CD4-positive, alpha-beta T cell treated with Interleukin-10 for 1 hour (primary cell): Measurements from ENCODE around the gene THSD1.
A peak's percentile ranks its signal among the peaks of the same experiment; 100 is the strongest.
"Not testable (repeated sequence)": the region's sequence is repeated elsewhere in the genome, so short reads cannot be mapped to it uniquely, and the experiment has no call there.

Experiments used
- DNase-seq: peaks from one replicate; pipeline ENCODE4 v3.0.0-alpha.2; 2020

Gene THSD1

DNA sequence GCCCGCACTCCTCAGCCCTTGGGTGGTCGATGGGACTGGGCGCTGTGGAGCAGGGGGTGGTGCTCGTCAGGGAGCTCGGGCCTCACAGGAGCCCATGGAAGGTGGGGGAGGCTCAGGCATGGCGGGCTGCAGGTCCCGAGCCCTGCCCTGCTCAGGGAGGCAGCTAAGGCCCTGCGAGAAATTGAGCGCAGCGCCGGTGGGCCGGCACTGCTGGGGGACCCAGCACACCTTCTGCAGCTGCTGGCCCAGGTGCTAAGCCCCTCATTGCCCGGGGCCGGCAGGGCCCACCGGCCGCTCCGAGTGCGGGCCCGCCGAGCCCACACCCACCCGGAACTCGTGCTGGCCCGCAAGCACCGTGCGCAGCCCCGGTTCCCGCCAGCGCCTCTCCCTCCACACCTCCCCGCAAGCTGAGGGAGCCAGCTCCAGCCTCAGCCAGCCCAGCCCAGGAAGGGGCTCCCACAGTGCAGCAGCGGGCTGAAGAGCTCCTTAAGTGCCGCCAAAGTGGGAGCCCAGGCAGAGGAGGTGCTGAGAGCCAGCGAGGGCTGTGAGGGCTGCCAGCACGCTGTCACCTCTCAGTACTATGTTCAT lies 2.2 kb upstream of the THSD1 start:
- not testable (repeated sequence) for DNase-seq

DNA sequence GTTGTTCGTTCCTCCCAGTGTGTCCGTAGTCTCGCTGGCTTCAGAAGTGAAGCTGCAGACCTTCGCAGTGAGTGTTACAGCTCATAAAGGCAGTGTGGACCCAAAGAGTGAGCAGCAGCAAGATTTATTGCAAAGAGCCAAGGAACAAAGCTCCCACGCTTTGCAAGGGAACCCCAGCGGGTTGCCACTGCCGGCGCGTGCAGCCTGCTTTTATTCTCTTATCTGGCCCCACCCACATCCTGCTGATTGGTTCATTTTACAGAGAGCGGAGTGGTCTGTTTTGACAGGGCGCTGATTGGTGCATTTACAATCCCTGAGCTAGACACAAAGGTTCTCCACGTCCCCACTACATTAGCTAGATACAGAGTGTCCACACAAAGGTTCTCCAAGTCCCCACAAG lies 1.5 kb upstream of the THSD1 start:
- DNase-seq: not testable (repeated sequence)

DNA sequence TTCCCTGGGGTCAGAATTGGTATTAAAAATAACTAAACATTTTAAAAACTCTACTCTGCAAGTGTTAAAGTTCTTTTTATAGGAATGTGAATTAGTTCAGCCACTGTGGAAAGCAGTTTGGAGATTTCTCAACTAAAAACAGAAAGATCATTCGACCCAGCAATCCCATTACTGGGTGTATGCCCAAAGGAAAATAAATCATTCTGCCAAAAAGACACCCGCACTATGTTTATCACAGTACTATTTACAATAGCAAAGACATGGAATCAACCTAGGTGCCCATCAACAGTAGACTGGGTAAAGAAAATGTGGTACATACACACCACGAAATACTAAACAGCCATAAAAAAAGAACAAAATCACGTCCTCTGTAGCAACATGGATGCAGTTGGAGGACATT lies 657 bp upstream of the THSD1 start:
- no peak for DNase-seq

DNA sequence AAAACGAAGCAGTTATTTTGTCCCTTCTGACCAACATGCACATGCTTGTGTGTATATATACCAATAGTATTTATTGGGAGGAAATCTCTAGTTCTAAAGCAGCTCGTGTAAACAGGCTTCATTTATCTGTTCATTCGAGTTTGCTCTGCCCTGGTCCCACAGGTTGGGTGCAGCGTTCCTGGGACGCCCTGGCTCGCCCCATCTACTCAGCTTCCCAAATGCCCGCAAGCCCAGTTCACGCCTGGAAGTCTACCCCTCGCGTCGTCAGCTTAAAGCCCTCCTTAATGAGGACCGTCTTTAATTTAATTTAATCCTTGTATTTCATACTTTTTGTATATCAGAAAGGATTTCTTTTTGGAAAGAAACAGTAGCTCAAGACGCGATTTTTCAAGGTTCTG lies 604 bp downstream of the THSD1 start:
- DNase-seq: no peak

DNA sequence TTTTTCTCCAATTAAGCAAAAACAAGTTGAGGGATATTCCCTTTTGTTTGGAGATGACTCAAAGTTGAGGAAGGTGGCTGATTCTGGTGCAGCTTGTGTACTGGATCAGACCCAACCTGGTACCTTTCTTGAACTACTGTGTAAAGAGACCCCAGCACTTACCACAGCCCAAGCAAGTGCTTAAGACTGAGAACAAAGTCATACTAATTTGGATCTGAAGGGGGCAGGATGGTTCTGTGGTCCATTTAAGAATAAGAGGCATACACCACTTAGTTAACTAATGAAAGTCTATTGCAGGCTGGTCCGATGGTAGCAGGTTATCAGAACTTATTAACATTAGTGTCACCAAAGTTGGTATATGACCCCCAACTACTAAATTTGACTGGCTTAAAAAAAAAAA lies 6.3 kb downstream of the THSD1 start:
- DNase-seq: peak; percentile 19

DNA sequence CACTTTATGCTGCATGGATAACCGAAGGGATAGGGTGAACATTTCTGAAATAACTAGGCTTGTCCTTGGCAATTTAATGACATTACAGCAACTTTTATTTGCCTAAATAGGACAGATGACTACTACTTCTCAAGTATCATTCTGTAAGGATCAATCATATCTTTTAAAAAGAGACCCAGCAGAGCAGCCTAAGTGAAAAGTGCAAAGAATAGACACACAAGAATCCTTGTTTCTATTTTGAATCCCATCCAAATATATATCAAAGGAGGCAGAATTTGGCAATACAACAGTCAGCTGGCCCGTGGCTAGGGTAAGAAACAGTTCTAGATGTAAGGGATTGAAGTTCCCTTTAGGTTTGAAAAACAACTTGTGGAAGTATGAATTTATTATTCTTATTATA lies 6.9 kb downstream of the THSD1 start:
- DNase-seq: no peak

DNA sequence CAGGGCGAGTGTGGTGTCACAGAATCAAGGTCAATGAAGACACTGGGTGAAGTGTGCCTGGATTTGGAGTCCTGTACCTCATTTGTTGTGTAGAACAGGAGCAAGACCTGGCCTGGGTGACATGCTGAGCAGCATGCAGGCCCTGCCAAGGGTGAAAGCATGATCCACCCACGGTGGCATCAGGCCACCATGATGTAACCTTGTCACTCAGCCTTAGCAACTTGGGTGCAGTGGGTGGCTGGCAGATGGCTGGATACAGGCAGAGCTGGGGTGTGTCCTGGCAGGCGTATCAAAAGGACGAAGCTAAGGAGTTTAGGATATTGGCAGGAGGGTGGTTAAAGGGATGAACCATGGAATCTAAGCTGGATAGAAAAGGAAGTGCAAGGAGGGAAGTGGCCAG lies 10.3 kb downstream of the THSD1 start:
- no peak for DNase-seq

DNA sequence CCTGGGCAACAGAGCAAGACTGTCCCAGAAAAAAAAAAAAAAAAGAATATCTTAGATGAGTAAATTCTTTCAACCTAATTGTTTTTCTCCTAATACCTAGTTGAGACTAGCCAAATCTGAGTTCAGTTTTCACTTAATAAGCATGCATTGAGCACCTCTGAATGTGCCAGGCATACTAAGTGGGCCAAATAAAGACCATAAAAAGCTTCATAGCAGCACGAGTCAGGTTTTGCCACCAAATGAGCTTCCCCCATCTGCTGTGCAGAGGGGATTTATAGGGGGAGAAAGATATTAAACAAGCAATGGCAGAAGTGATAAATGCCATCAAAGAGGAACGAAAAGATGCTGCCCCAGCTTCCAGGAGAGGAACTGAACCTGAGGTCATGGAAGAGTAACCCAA lies 11.4 kb downstream of the THSD1 start:
- no peak for DNase-seq

DNA sequence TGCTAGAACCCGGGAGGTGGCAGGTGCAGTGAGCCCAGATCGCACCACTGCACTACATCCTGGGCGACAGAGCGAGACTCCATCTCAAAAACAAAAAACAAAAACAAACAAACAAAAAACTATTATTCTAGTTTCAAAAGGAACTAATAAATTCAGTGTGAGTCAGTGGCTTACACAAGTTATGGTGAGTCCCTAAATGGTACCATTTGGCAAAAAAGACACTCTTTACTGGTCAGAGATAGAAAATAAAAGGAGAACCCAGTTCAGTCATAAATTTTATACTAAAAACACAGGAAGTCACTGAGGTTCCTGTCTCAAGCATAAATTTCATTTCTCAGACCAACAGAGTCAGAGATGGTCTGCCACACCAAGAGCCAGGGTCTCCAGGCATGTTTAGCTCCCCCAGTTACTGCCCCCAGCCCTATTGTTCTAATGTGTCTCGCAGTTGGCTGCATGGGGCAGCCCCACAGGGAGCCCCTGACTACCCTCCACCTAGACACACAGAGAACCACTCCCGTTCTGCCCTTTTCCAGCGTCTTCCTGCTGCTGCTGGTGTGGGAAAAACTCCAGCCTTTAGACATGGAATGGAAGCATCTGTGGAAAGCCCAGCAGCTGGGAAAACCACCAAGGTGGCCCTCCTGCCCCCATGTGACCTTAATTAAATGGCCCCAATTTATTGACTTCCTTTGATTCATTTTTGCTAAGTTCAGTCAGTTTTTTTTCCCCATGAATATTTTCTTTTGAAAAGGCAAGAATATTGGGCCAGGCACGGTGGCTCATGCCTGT lies 12.2 kb downstream of the THSD1 start:
- no peak for DNase-seq

DNA sequence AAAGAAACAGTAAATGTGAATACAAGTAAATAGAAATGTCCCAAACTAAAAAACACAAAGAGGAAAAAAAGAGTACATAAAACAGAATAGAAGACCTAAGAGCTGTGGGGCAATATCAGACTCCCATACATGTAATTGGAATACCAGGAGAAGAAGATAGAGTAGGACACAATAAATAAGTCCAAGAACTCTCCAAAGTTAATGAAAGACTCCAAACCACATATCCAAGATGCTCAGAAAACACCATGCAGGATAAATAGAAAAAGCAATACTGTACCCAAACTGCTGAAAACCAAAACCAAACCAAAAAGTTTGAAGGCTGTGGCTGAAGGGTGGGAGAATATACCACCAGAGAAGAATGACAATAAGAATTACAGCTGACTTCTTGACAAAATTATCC lies 18.3 kb downstream of the THSD1 start:
- DNase-seq: no peak

DNA sequence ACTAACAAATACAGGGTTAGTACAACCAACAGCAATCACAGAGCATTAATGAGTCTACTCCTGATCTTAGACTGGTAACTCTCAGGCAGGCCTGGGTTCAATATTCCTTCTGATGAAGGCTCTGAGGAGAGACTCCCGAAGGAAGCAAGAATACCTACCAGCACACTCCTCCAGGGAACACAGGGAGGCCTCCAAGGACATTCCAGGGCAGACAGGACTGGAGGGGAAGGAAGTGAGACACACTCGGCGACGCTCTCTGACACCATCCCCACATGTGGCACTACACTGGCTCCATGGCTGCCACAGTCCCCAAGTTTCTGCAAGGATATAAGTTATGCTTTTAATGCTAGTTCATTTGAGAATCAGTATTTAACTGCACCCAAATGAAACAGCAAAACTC lies 20.1 kb downstream of the THSD1 start:
- no peak for DNase-seq

DNA sequence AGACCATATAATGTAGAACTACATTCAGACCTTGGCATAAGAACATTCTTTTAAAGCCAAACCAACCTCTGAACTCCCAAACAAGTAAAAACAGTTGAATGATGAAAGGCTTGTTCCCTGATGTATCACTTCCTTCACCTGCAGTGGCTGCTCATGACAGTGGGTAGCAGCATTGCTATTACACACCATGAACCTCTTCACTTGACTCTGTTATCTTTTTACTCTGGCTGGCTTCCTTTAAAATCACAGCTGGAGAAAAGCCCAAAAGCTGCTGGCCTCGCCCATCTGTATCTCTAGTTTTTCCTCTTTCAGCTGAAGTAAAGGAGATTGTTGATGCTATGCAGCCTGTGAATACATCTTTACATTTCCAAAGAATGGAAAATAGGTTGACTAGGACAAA lies 22.6 kb downstream of the THSD1 start:
- no peak for DNase-seq

DNA sequence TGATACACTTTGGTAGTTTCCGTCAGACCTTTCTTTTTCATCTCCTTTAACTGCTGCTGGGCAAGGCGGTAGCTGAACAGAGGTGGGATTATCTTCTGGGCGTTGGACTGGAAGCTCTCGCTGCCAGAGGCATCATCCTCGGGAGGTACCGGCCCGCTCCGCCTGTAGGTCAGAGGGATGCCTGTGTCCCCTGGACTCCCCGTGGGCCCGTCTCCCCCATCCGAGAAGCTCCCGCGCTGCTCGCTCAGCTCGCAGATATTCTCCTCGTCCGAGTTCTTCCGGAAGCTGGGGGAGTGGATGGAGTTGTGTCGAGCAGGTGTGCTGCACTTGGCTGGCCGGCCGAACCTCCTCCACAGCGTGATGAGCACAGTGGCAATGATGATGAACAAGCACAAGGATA lies 27.7 kb downstream of the THSD1 start:
- DNase-seq: no peak

DNA sequence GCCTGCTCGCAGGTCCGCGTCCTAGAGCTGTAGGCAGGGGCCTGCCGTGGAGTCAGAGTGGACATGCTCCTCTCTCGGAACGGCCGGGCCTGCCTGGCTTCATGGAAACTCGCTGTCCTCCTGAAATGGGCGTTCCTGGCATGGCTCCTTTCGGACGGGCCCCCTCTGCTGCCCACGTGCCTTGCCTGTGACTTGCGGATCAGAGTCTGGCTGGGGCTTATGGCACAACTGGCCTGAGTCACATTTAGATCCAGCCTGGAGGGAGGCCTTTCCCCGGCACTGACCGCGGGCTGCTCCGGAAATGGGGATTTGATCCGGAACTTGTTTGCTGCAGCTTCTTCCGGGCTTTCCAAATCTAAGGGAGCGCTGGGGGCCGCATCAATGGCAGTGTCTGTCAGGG lies 28.1 kb downstream of the THSD1 start:
- DNase-seq: no peak

DNA sequence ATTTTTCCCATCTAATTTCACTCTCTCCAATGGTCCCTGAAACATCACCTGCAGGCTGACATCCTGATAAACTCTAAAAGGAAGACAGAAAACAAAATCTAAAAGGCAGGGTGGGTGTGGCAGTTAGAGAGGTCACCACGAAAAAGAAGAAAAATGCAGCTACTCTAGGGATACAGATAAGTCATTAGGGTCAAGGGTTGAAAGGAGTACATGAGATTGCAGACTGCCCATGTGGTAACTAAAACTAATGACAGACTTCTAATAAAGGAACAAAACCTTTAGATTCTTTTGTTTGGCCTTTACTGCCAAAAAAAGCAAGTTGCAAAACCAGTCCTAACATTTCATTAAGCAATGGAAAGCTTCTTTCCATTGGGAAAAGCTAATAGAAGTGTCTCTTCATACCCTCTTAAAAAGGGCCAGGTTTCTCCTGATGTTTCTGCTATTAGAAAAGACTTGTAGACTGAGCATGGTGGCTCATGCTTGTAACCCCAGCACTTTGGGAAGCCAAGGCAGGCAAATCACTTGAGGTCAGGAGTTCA lies 31.0 kb downstream of the THSD1 start:
- DNase-seq: no peak

DNA sequence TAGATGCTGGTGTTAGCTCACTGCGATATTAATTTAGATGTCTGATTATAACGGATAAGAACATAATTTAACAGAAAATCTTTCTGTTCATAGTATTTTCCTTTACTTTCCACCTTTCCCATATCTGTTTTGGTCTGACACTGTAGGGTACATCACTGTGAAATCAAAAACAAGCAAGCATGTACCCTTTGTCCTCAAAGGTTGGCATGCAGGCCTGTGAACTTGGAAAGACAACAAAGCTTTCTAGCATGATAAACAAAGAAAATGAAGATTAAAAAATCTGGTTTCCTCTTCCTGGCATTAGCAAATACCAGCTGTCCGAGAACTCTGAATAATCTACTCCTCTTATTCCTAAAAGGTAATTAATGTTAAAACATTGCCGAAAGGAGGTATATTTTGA lies 31.6 kb downstream of the THSD1 start:
- DNase-seq: no peak

DNA sequence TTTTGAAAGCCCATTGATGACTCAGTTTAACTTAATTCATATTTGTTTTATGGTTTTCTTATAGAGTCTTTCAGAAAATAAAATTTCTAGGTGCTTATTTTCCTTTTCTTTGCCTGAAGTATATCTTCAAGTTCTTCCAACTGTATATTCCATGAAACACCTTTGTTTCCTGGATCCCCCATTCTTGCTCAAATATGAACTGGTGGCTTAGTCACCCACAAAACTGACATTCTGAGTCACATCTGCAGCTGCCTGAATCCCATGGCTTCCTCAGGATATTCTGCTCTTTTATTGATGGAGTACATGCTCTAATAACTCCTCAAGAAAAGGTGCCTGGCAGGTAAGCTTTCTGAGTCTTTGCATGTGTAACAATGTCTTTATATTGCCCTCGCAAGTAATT lies 32.7 kb downstream of the THSD1 start:
- DNase-seq: not testable (repeated sequence)

DNA sequence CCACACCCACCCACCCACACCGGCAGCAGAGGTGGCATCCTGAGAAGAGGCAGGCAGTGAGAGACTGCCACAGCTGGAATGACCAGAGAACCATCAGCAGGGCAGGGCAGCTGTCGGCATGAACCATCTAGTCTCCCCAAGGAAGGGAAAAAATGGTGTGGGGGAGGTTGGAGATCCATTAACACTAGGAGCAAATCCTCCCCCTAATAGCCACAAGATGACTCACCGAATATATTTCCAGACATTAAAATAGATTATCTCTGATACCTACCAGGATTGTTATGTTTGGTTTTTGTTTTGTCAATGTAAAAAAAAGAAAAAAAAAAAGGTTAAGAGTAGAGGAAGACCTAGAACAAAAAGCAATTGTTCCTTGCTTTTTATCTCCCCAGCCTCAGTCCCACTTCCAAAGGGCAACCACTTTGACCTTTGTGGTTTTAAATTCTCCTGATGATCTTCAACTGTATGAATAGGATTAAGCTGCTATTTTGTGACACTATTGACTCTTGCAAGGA lies 34.2 kb downstream of the THSD1 start:
- no peak for DNase-seq

DNA sequence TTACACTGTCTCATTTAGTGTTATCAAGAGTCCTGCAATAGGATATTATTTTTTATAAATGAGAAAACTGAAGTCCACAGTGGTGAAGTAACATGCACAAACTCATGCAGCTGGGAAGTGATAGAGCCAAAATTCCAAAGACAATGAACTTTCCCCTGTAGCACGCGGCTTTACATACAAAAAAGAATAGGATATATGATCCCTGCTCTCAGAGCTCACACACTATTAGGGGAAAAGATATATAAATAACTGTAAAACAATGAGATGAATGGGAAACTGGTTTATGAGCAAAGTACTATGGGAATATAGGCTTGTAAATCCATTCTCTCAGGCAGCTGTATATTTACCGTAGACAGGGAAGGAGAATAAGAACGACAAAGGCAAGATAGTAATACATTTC lies 39.7 kb downstream of the THSD1 start:
- no peak for DNase-seq

DNA sequence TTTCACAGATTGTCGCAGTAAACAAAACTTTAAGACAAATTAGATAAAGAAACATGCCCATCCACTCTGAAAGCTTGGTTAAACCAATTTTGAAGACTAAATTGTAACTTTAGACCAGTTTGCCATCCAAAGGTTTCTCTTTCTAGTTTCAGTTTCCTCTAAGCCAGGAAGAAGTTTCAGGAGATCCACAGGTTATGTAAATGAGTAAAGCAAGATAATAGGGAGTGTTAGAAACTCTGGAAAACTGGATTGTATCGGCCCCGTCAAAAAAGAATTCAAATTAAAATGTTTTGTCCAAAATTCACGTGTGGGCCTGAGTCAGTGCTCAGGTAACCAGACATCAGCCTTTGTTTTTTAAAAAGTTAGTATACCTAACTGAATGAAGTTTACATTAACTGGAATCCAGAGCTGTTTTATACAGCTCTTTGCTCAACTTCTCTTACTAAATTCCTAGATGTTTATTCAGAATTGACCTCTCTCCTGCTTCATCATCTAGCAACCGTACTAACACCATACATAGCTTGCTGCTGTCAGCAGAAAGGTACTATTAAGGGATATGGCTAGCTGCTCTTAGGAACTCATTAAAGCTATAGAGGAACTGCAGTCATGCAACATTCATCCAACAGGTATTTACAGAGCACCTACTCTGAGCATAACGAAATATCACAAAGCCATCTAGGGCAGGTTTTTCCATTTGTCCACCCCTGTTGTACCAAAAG lies 43.6 kb downstream of the THSD1 start:
- not testable (repeated sequence) for DNase-seq

DNA sequence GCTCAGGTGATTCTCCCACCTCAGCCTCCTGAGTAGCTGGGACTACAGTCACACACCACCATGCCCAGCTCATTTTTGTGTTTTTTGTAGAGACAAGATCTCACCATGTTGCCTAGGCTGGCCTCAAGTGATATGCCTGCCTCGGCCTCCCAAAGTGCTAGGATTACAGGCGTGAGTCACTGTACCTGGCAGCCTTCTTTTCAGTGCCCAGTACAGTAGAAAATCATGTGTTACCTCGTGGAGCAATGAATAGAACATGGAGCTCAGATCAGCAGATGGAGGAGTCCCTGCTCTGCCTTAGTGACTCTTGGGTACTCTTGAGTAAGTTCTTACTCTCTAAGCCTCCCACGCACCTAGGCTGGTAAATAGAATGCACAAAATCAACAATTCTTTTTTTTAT lies 44.7 kb downstream of the THSD1 start:
- DNase-seq: no peak

DNA sequence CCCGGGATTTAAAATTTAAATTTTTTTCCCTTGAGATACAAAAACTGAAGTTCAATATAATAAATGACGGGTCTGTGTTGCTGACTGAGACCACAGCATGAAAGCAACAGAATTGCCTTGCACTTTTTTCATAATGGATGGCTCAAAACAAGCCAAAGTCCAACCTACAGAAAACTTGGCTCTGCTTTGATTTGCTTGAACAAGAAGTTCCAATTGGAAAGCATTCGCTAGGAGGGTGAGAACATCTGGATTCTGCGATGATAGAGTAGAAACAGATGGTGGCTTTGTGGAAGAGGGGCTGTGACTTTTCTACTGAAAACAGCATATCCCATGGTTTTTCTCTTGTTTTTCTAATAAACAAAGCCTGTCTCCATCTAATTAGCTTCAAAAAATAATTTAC lies 46.4 kb downstream of the THSD1 start:
- no peak for DNase-seq

DNA sequence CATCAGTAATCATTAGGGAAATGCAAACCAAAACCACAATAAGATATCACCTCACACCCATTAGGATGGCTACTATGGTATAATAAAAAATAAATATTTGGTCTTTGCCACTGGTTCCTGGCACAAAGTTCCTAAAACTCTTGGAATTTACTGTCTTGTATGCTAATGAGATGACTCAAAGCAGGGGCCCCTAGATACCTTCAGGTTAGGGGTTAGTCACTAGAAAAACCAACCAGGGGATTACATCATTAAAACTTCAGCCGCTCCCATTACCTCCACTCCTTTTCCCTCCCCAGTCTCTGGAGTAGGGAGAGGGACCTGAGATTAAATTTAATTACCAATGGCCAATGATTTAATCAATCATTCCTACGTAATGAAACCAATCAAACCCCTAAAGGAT lies 49.6 kb downstream of the THSD1 start:
- DNase-seq: no peak

DNA sequence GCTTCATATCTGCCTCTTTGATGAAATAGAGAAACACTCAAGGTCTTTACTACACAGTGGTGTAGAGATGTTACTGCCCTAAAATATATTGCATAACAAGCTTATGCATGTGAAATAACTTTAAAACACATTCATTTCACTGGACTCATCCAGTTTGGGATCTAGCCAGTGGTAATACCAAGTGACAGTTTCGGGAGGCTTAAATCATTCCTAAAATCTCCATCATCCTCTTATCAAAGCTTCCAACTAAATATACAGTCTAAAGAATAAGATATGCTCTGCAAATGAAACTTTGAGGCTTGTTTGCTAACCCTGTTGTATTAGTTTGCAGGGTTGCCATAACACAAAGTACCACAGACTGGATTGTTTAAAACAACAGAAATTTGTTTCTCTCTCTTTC lies 52.8 kb downstream of the THSD1 start:
- DNase-seq: no peak
